Astrocyte (in vitro differentiated cells and primary cell): ENCODE results near the gene PPP1R16B.

Experiments
- CTCF ChIP-seq: IDR thresholded peaks from 2 replicates; pipeline ENCODE4 v1.5.1; 2011; ENCODE audit warnings: low read depth, mild to moderate bottlenecking, inconsistent platforms, low read length, moderate library complexity; ENCODE audit not compliant: insufficient read depth
- EZH2 ChIP-seq: IDR thresholded peaks from 2 replicates; pipeline ENCODE4 v1.6.1; 2012; ENCODE audit warnings: mild to moderate bottlenecking, low read length, inconsistent platforms; ENCODE audit not compliant: insufficient read depth

- no peak for TF ChIP-seq CTCF
- TF ChIP-seq EZH2, result no peak
Observed at GRCh38 chr20:38759106-38759505, 46.4 kb upstream of the PPP1R16B start.
